GM21423 (cell line): Measurements from ENCODE around the gene STEAP1.
"Not testable (repeated sequence)": the region's sequence is repeated elsewhere in the genome, so short reads cannot be mapped to it uniquely, and the experiment has no call there.

ENCODE experiments used
- ATAC-seq: cut with Tn5 transposase; IDR thresholded peaks from one replicate; pipeline ENCODE4 v1.9.1; 2021; ENCODE audit warnings: mild to moderate bottlenecking, moderate library complexity; ENCODE audit not compliant: unreplicated experiment

STEAP1 gene

GRCh38 chr7:90153943-90154771, at the start of gene STEAP1:
Gene STEAP1, plus strand, starts transcription at chr7:90154469. Its CDS starts 5,320 bp downstream, at chr7:90159789.
- peak; percentile 96 for ATAC-seq

- not testable (repeated sequence) for ATAC-seq
Observed at GRCh38 chr7:90114972-90115371, 39.3 kb upstream of the STEAP1 start.

- not testable (repeated sequence) for ATAC-seq
Observed at GRCh38 chr7:90118551-90119177, 35.6 kb upstream of the STEAP1 start.

- ATAC-seq: no peak
Observed at GRCh38 chr7:90119178-90119971, 34.9 kb upstream of the STEAP1 start.

- not testable (repeated sequence) for ATAC-seq
Observed at GRCh38 chr7:90120205-90120604, 34.1 kb upstream of the STEAP1 start.

- not testable (repeated sequence) for ATAC-seq
Observed at GRCh38 chr7:90131746-90132145, 22.5 kb upstream of the STEAP1 start.

- not testable (repeated sequence) for ATAC-seq
Observed at GRCh38 chr7:90147079-90147960, 6.9 kb upstream of the STEAP1 start.

GRCh38 chr7:90149428-90149827, 4.8 kb upstream of the STEAP1 start:
- ATAC-seq: not testable (repeated sequence)

- not testable (repeated sequence) for ATAC-seq
Observed at GRCh38 chr7:90151884-90152283, 2.4 kb upstream of the STEAP1 start.

GRCh38 chr7:90152642-90153253, 1.5 kb upstream of the STEAP1 start:
- ATAC-seq: not testable (repeated sequence)

- no peak for ATAC-seq
Observed at GRCh38 chr7:90155206-90155605, 937 bp downstream of the STEAP1 start.

GRCh38 chr7:90157331-90157730, 3.1 kb downstream of the STEAP1 start:
- not testable (repeated sequence) for ATAC-seq

- ATAC-seq: not testable (repeated sequence)
Observed at GRCh38 chr7:90157761-90158350, 3.6 kb downstream of the STEAP1 start.

- ATAC-seq: no peak
Observed at GRCh38 chr7:90163534-90163933, 9.3 kb downstream of the STEAP1 start.

GRCh38 chr7:90165724-90166123, 11.5 kb downstream of the STEAP1 start:
- ATAC-seq: no peak

- no peak for ATAC-seq
Observed at GRCh38 chr7:90166153-90166552, 11.9 kb downstream of the STEAP1 start.

- ATAC-seq: no peak
Observed at GRCh38 chr7:90167361-90167760, 13.1 kb downstream of the STEAP1 start.

GRCh38 chr7:90169891-90170290, 15.6 kb downstream of the STEAP1 start:
- no peak for ATAC-seq

GRCh38 chr7:90172121-90172520, 17.9 kb downstream of the STEAP1 start:
- ATAC-seq: no peak

GRCh38 chr7:90172624-90173023, 18.4 kb downstream of the STEAP1 start:
- ATAC-seq: no peak
